Ovary (tissue), 9 donors: Measurements from ENCODE around the gene SELENON. TPM values are rescaled to one million over a fixed set of nuclear protein-coding genes. Genes with fewer than 3 reads are reported as not detected.

Source experiments
- DNase-seq, 5 donors: peaks; one replicate each; pipeline ENCODE4 v3.0.0-alpha.2; 2019 to 2020
- H3K27ac ChIP-seq, 2 donors: fragments of 200-600 bp; one replicate each; pipeline versions ENCODE4 v1.5.1 to v1.8.0; 2019 to 2022
- H3K27me3 ChIP-seq: fragments of 200-600 bp; one replicate; pipeline ENCODE4 v1.8.0; 2022
- H3K36me3 ChIP-seq: fragments of 200-600 bp; sonication (generic); one replicate; pipeline ENCODE4 v1.5.1; 2019
- H3K4me1 ChIP-seq: one replicate; pipeline ENCODE4 v1.8.1; 2013; ENCODE audit warnings: mild to moderate bottlenecking, moderate library complexity; ENCODE audit not compliant: insufficient read depth
- H3K4me3 ChIP-seq: fragments of 200-600 bp; sonication (generic); one replicate; pipeline ENCODE4 v1.5.1; 2017
- H3K9me3 ChIP-seq, 2 donors: fragments of 200-600 bp in 1 of 2; sonication (generic) in 1 of 2; one replicate each; pipeline versions ENCODE4 v1.5.1 to v1.8.1; 2013 to 2019; ENCODE audit warnings: mild to moderate bottlenecking in 1 of 2, moderate library complexity in 1 of 2
- CTCF ChIP-seq, 3 donors: fragments of 450-650 bp in 2 of 3; fragments of 200-600 bp in 1 of 3; IDR thresholded peaks; one replicate each; pipeline versions ENCODE4 v1.5.1 to v1.8.0; 2016 to 2022; ENCODE audit warnings: antibody characterized with exemption in 3 of 3, mild to moderate bottlenecking in 1 of 3
- EP300 ChIP-seq: sonication (generic); formaldehyde crosslinking; IDR thresholded peaks from one replicate; pipeline ENCODE4 v1.6.1; 2017; ENCODE audit warnings: antibody characterized with exemption
- POLR2A ChIP-seq: fragments of 450-650 bp; IDR thresholded peaks from one replicate; pipeline ENCODE4 v1.6.1; 2017; ENCODE audit warnings: antibody characterized with exemption, mild to moderate bottlenecking, moderate library complexity
- WGBS, 3 donors: extraction: QIAGEN DNeasy Blood & Tissue Kit in 1 of 3; methylation state at CpG; one replicate each; pipeline versions ENCODE4 v1.1.5 to v1.1.7; 2013 to 2017; 5-methylcytosine and 5-hydroxymethylcytosine counted together
- intact Hi-C, 4 donors: fragments of 100-400 bp; cut with DNase I; formaldehyde crosslinking; loops; one replicate each; pipeline versions ENCODE4 v1.11.0 to v1.15.1; 2022 to 2023
- polyA plus RNA-seq, 2 donors: library from polyadenylated mRNA; stranded (reverse); fragments of 200-250 nt in 1 of 2; fragments of 350-450 nt in 1 of 2; fragmentation: Illumina TruSeq in 1 of 2; extraction: RNeasy Lipid Tissue Mini Kit (QIAGEN cat#74804) in 1 of 2; gene quantifications; one replicate each; pipeline ENCODE4 v1.2.3, GENCODE V29; 2013 to 2014
- total RNA-seq, 7 donors: library from RNA; depleted of rRNA in 2 of 7; stranded (reverse); fragments of >200 nt in 2 of 7; fragmentation: NEBNext Ultra II Directional in 3 of 7; extraction: Animal tissue kit (Norgen Biotek cat#: 25700) in 3 of 7; gene quantifications; one replicate each; pipeline versions ENCODE4 v1.1.0 to v1.2.4, GENCODE V29; 2016 to 2023
- donor health status: DM: no; HTN: no; CAD: no; lungs with moderate emphysema.
- donor health status: DM: no; HTN: no; CAD: no.
- donor health status: Bipolar disorder and iron deficiency.
- donor health status: DM: yes; HTN: yes; CAD: no.
- donor health status: DM: no; HTN: no; CAD: no.
- donor health status: DM: yes; HTN: yes; CAD: no.

Gene SELENON
- total and polyA plus RNA-seq, 9 donors, result 13.9 to 139 (median 66.3) TPM

- Histone ChIP-seq H3K27ac (no peak overlapping the region), H3K4me1 (no peaks in the 10 kb centered on the region), H3K9me3 (no peaks in the 10 kb centered on the region), H3K36me3 (no peaks in the 10 kb centered on the region), H3K27me3 (no peaks in the 10 kb centered on the region), H3K4me3 (no peak overlapping the region)
- DNase-seq, result peak in 2 of 5 donors; percentile 21 to 33
- TF ChIP-seq POLR2A, result no peak
- no peak for TF ChIP-seq EP300
- TF ChIP-seq CTCF (IDR thresholded peaks at IDR 0.05), result no peak
- intact Hi-C loops, result loop anchor here in 1 of 4 donors (5.0 kb wide), 1 partner anchor 569 kb away; no protein-coding TSS in a partner anchor
- 88 to 90% (median 89%) methylated on average over 12 to 13 of the region's 13 CpGs for WGBS, 3 donors
Observed at GRCh38 chr1:25811384-25812082, 11.5 kb downstream of the SELENON start.

- 79 to 84% (median 80%) methylated on average over 11 of the region's 11 CpGs for WGBS, 3 donors
- no peak for DNase-seq
- Histone ChIP-seq H3K27me3 (no peaks in the 10 kb centered on the region), H3K27ac (no peak overlapping the region), H3K4me3 (no peak overlapping the region), H3K36me3 (no peaks in the 10 kb centered on the region), H3K9me3 (no peaks in the 10 kb centered on the region), H3K4me1 (no peaks in the 10 kb centered on the region)
- TF ChIP-seq EP300 (no peak), POLR2A (no peak), CTCF (IDR thresholded peaks at IDR 0.05) (no peak)
- intact Hi-C loops, result loop anchor here in 1 of 4 donors (5.0 kb wide), 1 partner anchor 571 kb away; no protein-coding TSS in a partner anchor
Observed at GRCh38 chr1:25813071-25813733, 13.2 kb downstream of the SELENON start.

GRCh38 chr1:25813734-25814471, 13.9 kb downstream of the SELENON start:
- TF ChIP-seq POLR2A, result no peak
- no peak for TF ChIP-seq CTCF (IDR thresholded peaks at IDR 0.05)
- no peak overlapping the region for H3K4me3 ChIP-seq
- H3K27ac ChIP-seq, result no peak overlapping the region
- H3K9me3 ChIP-seq, result no peaks in the 10 kb centered on the region
- WGBS, 3 donors, result 85 to 88% (median 87%) methylated on average over 24 of the region's 24 CpGs
- DNase-seq, result no peak
- intact Hi-C loops, result loop anchor here in 1 of 4 donors (5.0 kb wide), 1 partner anchor 572 kb away; no protein-coding TSS in a partner anchor
- no peaks in the 10 kb centered on the region for H3K36me3 ChIP-seq
- H3K27me3 ChIP-seq, result no peaks in the 10 kb centered on the region
- H3K4me1 ChIP-seq, result peaks cover 4% of the 10 kb centered on the region

- no peak overlapping the region for H3K27ac ChIP-seq
- 87 to 90% (median 87%) methylated on average over 7 of the region's 7 CpGs for WGBS, 3 donors
- intact Hi-C loops, result loop anchor here in 1 of 4 donors (5.0 kb wide), 1 partner anchor 572 kb away; no protein-coding TSS in a partner anchor
Observed at GRCh38 chr1:25814549-25815087, 14.6 kb downstream of the SELENON start.

More at GRCh38 chr1:25814549-25815087, 14.6 kb downstream of the SELENON start:
- H3K4me1 ChIP-seq, result peaks cover 6% of the 10 kb centered on the region
- no peak for DNase-seq
- no peaks in the 10 kb centered on the region for H3K27me3 ChIP-seq
- no peak overlapping the region for H3K4me3 ChIP-seq
- H3K36me3 ChIP-seq, result no peaks in the 10 kb centered on the region
- H3K9me3 ChIP-seq, result no peaks in the 10 kb centered on the region
- TF ChIP-seq EP300, result no peak
- no peak for TF ChIP-seq POLR2A
- TF ChIP-seq CTCF (IDR thresholded peaks at IDR 0.05), result no peak
